Measurements from ENCODE around the gene AIP.

AIP gene

GRCh38 chr11:67532889-67533288, 50.1 kb downstream of the AIP start:
- Histone ChIP-seq H3K9me3 (ENCODE audit: control insufficient read depth in 2 of 2, low read length in 2 of 2) (peaks cover 0 to 3% of the 10 kb centered on the region in 2 donors), H3K4me3 (ENCODE audit: low read length in 2 of 2) (no peak overlapping the region), H3K4me1 (ENCODE audit: control insufficient read depth in 2 of 2, insufficient read depth in 2 of 2, low read length in 2 of 2) (peaks cover 0 to 5% of the 10 kb centered on the region in 2 donors), H3K36me3 (ENCODE audit: control insufficient read depth in 2 of 2, insufficient read depth in 2 of 2, low read length in 2 of 2) (no peaks in the 10 kb centered on the region), H3K27me3 (ENCODE audit: control insufficient read depth in 2 of 2, insufficient read depth in 2 of 2, low read length in 2 of 2) (no peaks in the 10 kb centered on the region), H3K9ac (ENCODE audit: low read depth in 1 of 2, low read length in 2 of 2) (no peak overlapping the region), H3K27ac (ENCODE audit: low read depth in 2 of 2, low read length in 2 of 2) (no peak overlapping the region)

DNA sequence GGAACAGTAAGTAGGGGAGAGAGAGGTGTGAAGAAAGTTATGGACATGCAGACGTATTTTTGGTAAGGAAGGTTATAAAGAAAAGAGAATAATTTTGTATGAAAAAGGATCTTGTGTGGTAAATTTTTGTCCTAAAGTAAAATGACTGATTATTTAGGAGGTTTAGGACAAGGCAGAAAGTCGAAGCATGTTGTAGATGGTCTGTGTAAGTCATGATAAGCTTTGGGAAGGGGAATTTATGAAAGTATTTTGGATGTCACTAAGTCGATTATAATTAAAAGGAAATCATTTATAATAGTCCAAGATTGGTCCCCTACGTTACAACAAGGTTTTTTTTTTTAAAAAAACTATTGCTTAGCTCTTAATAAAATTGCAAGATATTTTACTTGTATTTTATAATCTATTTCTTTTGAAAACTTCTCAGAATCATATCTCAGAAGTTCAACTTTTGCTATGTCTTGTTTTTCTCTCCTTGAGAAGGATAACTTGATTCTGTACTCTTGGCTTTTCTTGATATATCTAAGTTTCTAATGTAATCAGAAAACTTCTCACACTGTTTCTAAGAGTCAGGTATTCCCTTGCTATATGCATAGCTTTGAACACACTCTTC, 51.3 kb downstream of the AIP start:
- Histone ChIP-seq H3K36me3 (ENCODE audit: control insufficient read depth in 2 of 2, insufficient read depth in 2 of 2, low read length in 2 of 2) (no peaks in the 10 kb centered on the region), H3K9ac (ENCODE audit: low read depth in 1 of 2, low read length in 2 of 2) (no peak overlapping the region), H3K9me3 (ENCODE audit: control insufficient read depth in 2 of 2, low read length in 2 of 2) (peaks cover 0 to 3% of the 10 kb centered on the region in 2 donors), H3K4me3 (ENCODE audit: low read length in 2 of 2) (no peak overlapping the region), H3K4me1 (ENCODE audit: control insufficient read depth in 2 of 2, insufficient read depth in 2 of 2, low read length in 2 of 2) (peaks cover 0 to 5% of the 10 kb centered on the region in 2 donors), H3K27ac (ENCODE audit: low read depth in 2 of 2, low read length in 2 of 2) (no peak overlapping the region), H3K27me3 (ENCODE audit: control insufficient read depth in 2 of 2, insufficient read depth in 2 of 2, low read length in 2 of 2) (peaks cover 0 to 3% of the 10 kb centered on the region in 2 donors)

DNA sequence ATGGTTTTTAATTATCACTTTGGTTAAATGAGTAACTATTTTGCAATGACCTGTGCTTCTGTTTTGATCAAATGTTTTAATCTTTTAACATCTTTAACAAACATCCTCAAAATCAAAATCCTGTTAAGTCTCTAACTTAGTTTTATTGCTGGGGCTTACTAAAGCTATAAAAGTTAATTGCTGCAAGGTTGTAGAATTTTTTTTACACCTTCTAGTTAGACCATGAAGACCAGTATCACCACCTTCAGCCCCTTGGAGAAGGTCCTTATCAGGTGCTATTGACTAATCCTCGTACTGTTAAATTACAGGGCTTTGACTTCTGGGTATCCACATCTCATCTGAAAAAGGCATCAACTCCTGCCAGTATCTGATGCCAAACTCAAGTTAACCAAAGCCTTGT, 52.7 kb downstream of the AIP start:
- Histone ChIP-seq H3K36me3 (ENCODE audit: control insufficient read depth in 2 of 2, insufficient read depth in 2 of 2, low read length in 2 of 2) (no peaks in the 10 kb centered on the region), H3K27ac (ENCODE audit: low read depth in 2 of 2, low read length in 2 of 2) (peak overlapping the region in 1 of 2 donors; percentile 20), H3K9me3 (ENCODE audit: control insufficient read depth in 2 of 2, low read length in 2 of 2) (peaks cover 0 to 3% of the 10 kb centered on the region in 2 donors)

DNA sequence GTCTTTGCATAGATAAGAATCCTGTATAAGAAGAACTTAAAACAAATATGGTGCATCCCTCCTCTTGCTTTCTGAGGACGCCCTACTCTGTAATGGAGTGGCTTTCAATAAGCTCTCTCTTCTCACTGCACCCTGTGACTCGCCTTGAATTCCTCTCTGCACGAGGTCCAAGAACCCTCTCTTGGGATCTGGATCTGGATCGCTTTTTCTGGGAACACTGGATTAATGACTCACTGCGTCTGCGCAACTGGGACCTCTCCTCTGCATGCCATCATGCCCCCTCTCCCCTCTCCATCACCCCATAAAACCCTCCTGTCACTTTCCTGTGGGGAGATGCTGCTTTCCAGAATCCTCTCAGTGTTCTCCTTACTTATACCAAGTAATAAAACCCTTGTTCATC, 55.5 kb downstream of the AIP start:
- H3K27me3 ChIP-seq (ENCODE audit: control insufficient read depth in 2 of 2, insufficient read depth in 2 of 2, low read length in 2 of 2): peaks cover 0 to 3% of the 10 kb centered on the region in 2 donors
- peaks cover 0 to 3% of the 10 kb centered on the region in 2 donors for H3K9me3 ChIP-seq (ENCODE audit: control insufficient read depth in 2 of 2, low read length in 2 of 2)
- no peaks in the 10 kb centered on the region for H3K36me3 ChIP-seq (ENCODE audit: control insufficient read depth in 2 of 2, insufficient read depth in 2 of 2, low read length in 2 of 2)
- no peak overlapping the region for H3K9ac ChIP-seq (ENCODE audit: low read depth in 1 of 2, low read length in 2 of 2)
- no peak overlapping the region for H3K27ac ChIP-seq (ENCODE audit: low read depth in 2 of 2, low read length in 2 of 2)
- H3K4me1 ChIP-seq (ENCODE audit: control insufficient read depth in 2 of 2, insufficient read depth in 2 of 2, low read length in 2 of 2): peaks cover 5 to 8% of the 10 kb centered on the region in 2 donors
- H3K4me3 ChIP-seq (ENCODE audit: low read length in 2 of 2): no peak overlapping the region

More for the DNA sequence above, 52.7 kb downstream of the AIP start:
- H3K4me3 ChIP-seq (ENCODE audit: low read length in 2 of 2): no peak overlapping the region
- H3K9ac ChIP-seq (ENCODE audit: low read depth in 1 of 2, low read length in 2 of 2): no peak overlapping the region
- H3K4me1 ChIP-seq (ENCODE audit: control insufficient read depth in 2 of 2, insufficient read depth in 2 of 2, low read length in 2 of 2): peaks cover 0 to 5% of the 10 kb centered on the region in 2 donors
- H3K27me3 ChIP-seq (ENCODE audit: control insufficient read depth in 2 of 2, insufficient read depth in 2 of 2, low read length in 2 of 2): peaks cover 0 to 3% of the 10 kb centered on the region in 2 donors

DNA sequence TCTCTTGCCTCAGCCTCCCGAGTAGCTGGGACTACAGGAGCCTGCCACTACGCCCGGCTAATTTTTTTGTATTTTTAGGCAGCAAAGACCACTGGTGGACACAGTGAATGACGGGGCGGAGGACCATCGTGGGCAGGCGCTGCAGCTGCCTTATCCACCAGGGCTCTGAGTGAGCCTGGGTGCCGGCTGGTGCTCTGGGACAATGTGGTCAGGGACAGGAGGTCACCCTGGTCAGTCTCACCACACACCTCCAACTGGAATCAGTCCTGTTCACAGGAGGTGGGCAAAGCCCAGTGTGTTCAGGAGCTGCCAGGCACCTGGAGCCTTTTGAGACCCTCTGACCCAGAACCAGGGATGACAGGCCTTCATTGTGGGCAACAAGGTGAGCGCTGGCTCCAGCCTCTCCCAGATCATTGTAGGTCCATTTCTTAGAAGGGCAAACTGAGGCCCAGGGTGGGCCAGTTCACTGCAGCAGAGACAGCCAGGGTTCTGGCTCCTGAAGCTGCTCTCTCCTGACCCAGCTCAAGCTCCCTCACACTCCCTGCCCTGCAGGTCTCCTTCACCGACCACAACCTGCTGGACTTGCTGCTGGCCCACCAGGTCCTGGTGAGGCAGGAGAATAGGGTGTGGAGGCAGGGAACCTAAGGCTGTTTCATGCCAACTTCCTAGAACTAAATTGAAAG, 56.1 kb downstream of the AIP start:
- H3K36me3 ChIP-seq (ENCODE audit: control insufficient read depth in 2 of 2, insufficient read depth in 2 of 2, low read length in 2 of 2): no peaks in the 10 kb centered on the region
- no peak overlapping the region for H3K27ac ChIP-seq (ENCODE audit: low read depth in 2 of 2, low read length in 2 of 2)
- no peak overlapping the region for H3K4me3 ChIP-seq (ENCODE audit: low read length in 2 of 2)
- H3K27me3 ChIP-seq (ENCODE audit: control insufficient read depth in 2 of 2, insufficient read depth in 2 of 2, low read length in 2 of 2): peaks cover 0 to 3% of the 10 kb centered on the region in 2 donors
- peaks cover 0 to 3% of the 10 kb centered on the region in 2 donors for H3K9me3 ChIP-seq (ENCODE audit: control insufficient read depth in 2 of 2, low read length in 2 of 2)
- peaks cover 10 to 14% of the 10 kb centered on the region in 2 donors for H3K4me1 ChIP-seq (ENCODE audit: control insufficient read depth in 2 of 2, insufficient read depth in 2 of 2, low read length in 2 of 2)
- no peak overlapping the region for H3K9ac ChIP-seq (ENCODE audit: low read depth in 1 of 2, low read length in 2 of 2)

GRCh38 chr11:67539550-67539949, 56.7 kb downstream of the AIP start:
- Histone ChIP-seq H3K9me3 (ENCODE audit: control insufficient read depth in 2 of 2, low read length in 2 of 2) (peaks cover 0 to under 1% of the 10 kb centered on the region in 2 donors), H3K4me1 (ENCODE audit: control insufficient read depth in 2 of 2, insufficient read depth in 2 of 2, low read length in 2 of 2) (peaks cover 10 to 15% of the 10 kb centered on the region in 2 donors), H3K4me3 (ENCODE audit: low read length in 2 of 2) (no peak overlapping the region), H3K9ac (ENCODE audit: low read depth in 1 of 2, low read length in 2 of 2) (no peak overlapping the region), H3K27me3 (ENCODE audit: control insufficient read depth in 2 of 2, insufficient read depth in 2 of 2, low read length in 2 of 2) (peaks cover 0 to 3% of the 10 kb centered on the region in 2 donors), H3K27ac (ENCODE audit: low read depth in 2 of 2, low read length in 2 of 2) (no peak overlapping the region), H3K36me3 (ENCODE audit: control insufficient read depth in 2 of 2, insufficient read depth in 2 of 2, low read length in 2 of 2) (no peaks in the 10 kb centered on the region)

All from mucosa of rectum (tissue), 2 donors.